ENCODE results near the gene POMGNT2. TPM values are rescaled to one million over a fixed set of nuclear protein-coding genes. Genes with fewer than 3 reads are reported as not detected.

Gene POMGNT2
- total RNA-seq, 2 donors from 2014 or later: 12.7 to 14.5 TPM

GRCh38 chr3:43063114-43063513 is 42.8 kb downstream of the POMGNT2 start:
- no peak overlapping the region for H3K9ac ChIP-seq (ENCODE audit: extremely low read depth, low read length, poor library complexity, severe bottlenecking)
- Mint-ChIP-seq H3K27me3 (ENCODE audit: insufficient read depth) (peaks cover 4% of the 10 kb centered on the region), H3K9me3 (peaks cover 21% of the 10 kb centered on the region), H3K27ac (peak overlapping the region; percentile 44), H3K36me3 (ENCODE audit: low read depth) (peaks cover 2% of the 10 kb centered on the region), H3K4me3 (no peak overlapping the region), H3K4me1 (peaks cover 21% of the 10 kb centered on the region)
- no peaks in the 10 kb centered on the region for H3K27me3 ChIP-seq (ENCODE audit: control insufficient read depth, insufficient read depth, low read length, poor library complexity, severe bottlenecking)
- H3K9me3 ChIP-seq (ENCODE audit: control insufficient read depth, low read length): peaks cover 28% of the 10 kb centered on the region
- H3K4me3 ChIP-seq (ENCODE audit: low read length): peak overlapping the region; percentile 35
- H3K4me1 ChIP-seq (ENCODE audit: control insufficient read depth, insufficient read depth, low read length): peaks cover 8% of the 10 kb centered on the region
- no peaks in the 10 kb centered on the region for H3K36me3 ChIP-seq (ENCODE audit: control insufficient read depth, insufficient read depth, low read length)
- WGBS, 2 experiments (ENCODE audit: insufficient coverage in 1 of 2, insufficient read length in 1 of 2): 75 to 100% methylated on average over 2 to 5 of the region's 5 CpGs
- no peak for DNase-seq
- H3K27ac ChIP-seq (ENCODE audit: low read depth, low read length): no peak overlapping the region
- TF ChIP-seq CTCF (conservative IDR thresholded peaks at IDR 0.05): no peak

- Mint-ChIP-seq H3K4me1 (peaks cover 21% of the 10 kb centered on the region), H3K27me3 (ENCODE audit: insufficient read depth) (peaks cover 4% of the 10 kb centered on the region), H3K4me3 (no peak overlapping the region), H3K36me3 (ENCODE audit: low read depth) (peaks cover 2% of the 10 kb centered on the region), H3K27ac (peak overlapping the region; percentile 44), H3K9me3 (peaks cover 21% of the 10 kb centered on the region)
- TF ChIP-seq CTCF (conservative IDR thresholded peaks at IDR 0.05): no peak
- Histone ChIP-seq H3K4me3 (ENCODE audit: low read length) (peak overlapping the region; percentile 35), H3K9me3 (ENCODE audit: control insufficient read depth, low read length) (peaks cover 28% of the 10 kb centered on the region), H3K4me1 (ENCODE audit: control insufficient read depth, insufficient read depth, low read length) (peaks cover 8% of the 10 kb centered on the region), H3K27ac (ENCODE audit: low read depth, low read length) (no peak overlapping the region), H3K27me3 (ENCODE audit: control insufficient read depth, insufficient read depth, low read length, poor library complexity, severe bottlenecking) (no peaks in the 10 kb centered on the region), H3K9ac (ENCODE audit: extremely low read depth, low read length, poor library complexity, severe bottlenecking) (no peak overlapping the region), H3K36me3 (ENCODE audit: control insufficient read depth, insufficient read depth, low read length) (no peaks in the 10 kb centered on the region)
- WGBS, 2 experiments (ENCODE audit: insufficient coverage in 1 of 2, insufficient read length in 1 of 2): 74 to 90% methylated on average over 2 to 8 of the region's 8 CpGs
- DNase-seq: peak; percentile 74
Observed at GRCh38 chr3:43062564-43063040, 43.3 kb downstream of the POMGNT2 start.

GRCh38 chr3:43062040-43062563 is 43.8 kb downstream of the POMGNT2 start:
- Histone ChIP-seq H3K36me3 (ENCODE audit: control insufficient read depth, insufficient read depth, low read length) (no peaks in the 10 kb centered on the region), H3K4me1 (ENCODE audit: control insufficient read depth, insufficient read depth, low read length) (peaks cover 8% of the 10 kb centered on the region), H3K9ac (ENCODE audit: extremely low read depth, low read length, poor library complexity, severe bottlenecking) (no peak overlapping the region), H3K27ac (ENCODE audit: low read depth, low read length) (no peak overlapping the region), H3K4me3 (ENCODE audit: low read length) (no peak overlapping the region), H3K27me3 (ENCODE audit: control insufficient read depth, insufficient read depth, low read length, poor library complexity, severe bottlenecking) (no peaks in the 10 kb centered on the region), H3K9me3 (ENCODE audit: control insufficient read depth, low read length) (peaks cover 28% of the 10 kb centered on the region)
- no peak for DNase-seq
- peaks cover 21% of the 10 kb centered on the region for H3K9me3 Mint-ChIP-seq
- H3K27ac Mint-ChIP-seq: peak overlapping the region; percentile 53
- no peak for TF ChIP-seq CTCF (conservative IDR thresholded peaks at IDR 0.05)
- H3K27me3 Mint-ChIP-seq (ENCODE audit: insufficient read depth): peaks cover 4% of the 10 kb centered on the region
- H3K4me3 Mint-ChIP-seq: no peak overlapping the region
- 86 to 92% methylated on average over 2 to 5 of the region's 5 CpGs for WGBS, 2 experiments (ENCODE audit: insufficient coverage in 1 of 2, insufficient read length in 1 of 2)
- peaks cover 21% of the 10 kb centered on the region for H3K4me1 Mint-ChIP-seq
- H3K36me3 Mint-ChIP-seq (ENCODE audit: low read depth): peaks cover 2% of the 10 kb centered on the region
